A549 (cell line): ENCODE data around the gene NEUROD4. TPM values are rescaled to one million over a fixed set of nuclear protein-coding genes. Genes with fewer than 3 reads are reported as not detected.

Source experiments
- ATAC-seq, 2 experiments: fragments of 200-7000 bp in 1 of 2; fragments of >200 bp in 1 of 2; cut with Nextera tagmentation in 1 of 2; cut with Tn5 transposase in 1 of 2; 3 replicates each; pipeline versions ENCODE4 v1.8.0 to v1.9.1; 2018 to 2020; ENCODE audit warnings: mild to moderate bottlenecking in 1 of 2, moderate library complexity in 1 of 2
- CTCF ChIA-PET: fragments of 300-600 bp; sonication (Branson Sonifier 250); formaldehyde crosslinking; extraction: SDS; loops from one replicate; lab custom pipeline; 2021; ENCODE audit warnings: antibody characterized with exemption, inconsistent platforms; lab: Yijun Ruan, JAX
- POLR2A ChIA-PET: fragments of 350-600 bp; formaldehyde crosslinking; extraction: SDS; loops from one replicate; lab custom pipeline; 2021; ENCODE audit warnings: antibody characterized with exemption, inconsistent platforms; lab: Yijun Ruan, JAX
- DNase-seq, 2 experiments: peaks; one replicate each; pipeline versions ENCODE4 v3.0.0 to v3.0.0-alpha.2; 2011 to 2016; ENCODE audit warnings: low read depth in 1 of 2, low spot score in 1 of 2
- FAIRE-seq: peaks from 2 replicates; lab custom pipeline; 2011; peaks lifted over from hg19 to GRCh38; lab: Jason Lieb, UNC
- H3K27ac ChIP-seq, 2 experiments: fragments of >200 bp; sonication (Bioruptor Twin); formaldehyde crosslinking; 3 replicates each; pipeline ENCODE4 v1.5.1; 2016 to 2017
- H3K4me1 ChIP-seq: fragments of >200 bp; sonication (Bioruptor Twin); formaldehyde crosslinking; 3 replicates; pipeline ENCODE4 v1.6.1; 2016
- H3K4me2 ChIP-seq: fragments of >200 bp; sonication (Bioruptor Twin); formaldehyde crosslinking; 3 replicates; pipeline ENCODE4 v1.6.1; 2016
- H3K4me3 ChIP-seq: fragments of >200 bp; sonication (Bioruptor Twin); formaldehyde crosslinking; 3 replicates; pipeline ENCODE4 v1.5.1; 2016
- H3K9me3 ChIP-seq: fragments of >200 bp; sonication (Bioruptor Twin); formaldehyde crosslinking; 3 replicates; pipeline ENCODE4 v1.6.1; 2016
- ATOH8 ChIP-seq: fragments of 250-450 bp; sonication (Bioruptor Pico); IDR thresholded peaks from 2 replicates; pipeline ENCODE4 v1.5.0; 2020; ENCODE audit warnings: low read depth, mild to moderate bottlenecking, moderate library complexity
- BCL3 ChIP-seq: fragments of >200 bp; sonication (Bioruptor Twin); formaldehyde crosslinking; IDR thresholded peaks from 3 replicates; pipeline ENCODE4 v1.6.1; 2016
- CEBPB ChIP-seq, 2 experiments: fragments of >200 bp in 1 of 2; sonication (Bioruptor Twin) in 1 of 2; formaldehyde crosslinking in 1 of 2; IDR thresholded peaks; 2 replicates each; pipeline ENCODE4 v1.6.1; 2012 to 2016
- CHD2 ChIP-seq: fragments of 150-350 bp; IDR thresholded peaks from 2 replicates; pipeline ENCODE4 v1.6.1; 2014; ENCODE audit warnings: low read length; ENCODE audit not compliant: partially characterized antibody
- ELK1 ChIP-seq: fragments of 150-350 bp; IDR thresholded peaks from 2 replicates; pipeline ENCODE4 v1.6.1; 2014; ENCODE audit warnings: low read depth, mild to moderate bottlenecking, low read length
- ESRRA ChIP-seq: fragments of 150-350 bp; IDR thresholded peaks from 2 replicates; pipeline ENCODE4 v1.6.1; 2014; ENCODE audit warnings: mild to moderate bottlenecking, low read length, borderline replicate concordance
- FOSB ChIP-seq: fragments of 250-450 bp; sonication (Bioruptor Pico); IDR thresholded peaks from 2 replicates; pipeline ENCODE4 v1.5.0; 2020; ENCODE audit warnings: mild to moderate bottlenecking, moderate library complexity
- GATA3 ChIP-seq: IDR thresholded peaks from 2 replicates; pipeline ENCODE4 v1.6.1; 2012; ENCODE audit warnings: borderline replicate concordance
- HMGXB4 ChIP-seq: fragments of 250-450 bp; sonication (Bioruptor Pico); IDR thresholded peaks from 2 replicates; pipeline ENCODE4 v1.5.0; 2021; ENCODE audit warnings: mild to moderate bottlenecking, moderate library complexity, borderline replicate concordance
- HOXA7 ChIP-seq: fragments of 250-450 bp; sonication (Bioruptor Pico); IDR thresholded peaks from 2 replicates; pipeline ENCODE4 v1.5.0; 2020; ENCODE audit warnings: mild to moderate bottlenecking, moderate library complexity
- MAFK ChIP-seq: fragments of 450-650 bp; IDR thresholded peaks from 2 replicates; pipeline ENCODE4 v1.6.1; 2014; ENCODE audit not compliant: partially characterized antibody
- MAX ChIP-seq: IDR thresholded peaks from 2 replicates; pipeline ENCODE4 v1.6.1; 2012
- NFE2L2 ChIP-seq: fragments of 150-350 bp; conservative IDR thresholded peaks from 2 replicates; pipeline ENCODE4 v1.6.1; 2014; ENCODE audit warnings: low read length
- NPAS2 ChIP-seq: fragments of 250-450 bp; sonication (Bioruptor Pico); IDR thresholded peaks from 2 replicates; pipeline ENCODE4 v1.8.0; 2022; ENCODE audit warnings: mild to moderate bottlenecking, moderate library complexity, borderline replicate concordance
- NR3C1 ChIP-seq: fragments of >200 bp; sonication (Bioruptor Twin); formaldehyde crosslinking; IDR thresholded peaks from 3 replicates; pipeline ENCODE4 v1.6.1; 2017
- POLR2AphosphoS2 ChIP-seq: conservative IDR thresholded peaks from 2 replicates; pipeline ENCODE4 v1.6.1; 2012; ENCODE audit warnings: low read length, improper control_type of control experiment, inconsistent platforms
- SMC3 ChIP-seq: fragments of >200 bp; sonication (Bioruptor Twin); formaldehyde crosslinking; IDR thresholded peaks from 3 replicates; pipeline ENCODE4 v1.6.1; 2018; ENCODE audit warnings: inconsistent platforms
- SREBF2 ChIP-seq: fragments of 450-650 bp; IDR thresholded peaks from 2 replicates; pipeline ENCODE4 v1.6.1; 2014; ENCODE audit warnings: mild to moderate bottlenecking, moderate library complexity
- TFCP2L1 ChIP-seq: fragments of 250-450 bp; sonication (Bioruptor Pico); IDR thresholded peaks from 2 replicates; pipeline ENCODE4 v1.5.0; 2021; ENCODE audit warnings: mild to moderate bottlenecking
- ZNF302 ChIP-seq: fragments of 250-450 bp; sonication (Bioruptor Pico); IDR thresholded peaks from 2 replicates; pipeline ENCODE4 v1.9.0; 2021; ENCODE audit warnings: inconsistent platforms, mild to moderate bottlenecking, moderate library complexity
- ZSCAN20 ChIP-seq: fragments of 250-450 bp; sonication (Bioruptor Pico); IDR thresholded peaks from 2 replicates; pipeline ENCODE4 v1.8.0; 2022; ENCODE audit warnings: mild to moderate bottlenecking, moderate library complexity
- WGBS: methylation state at CpG from one replicate; pipeline ENCODE4 v1.1.6; 2017; ENCODE audit errors: missing lambda C conversion rate; 5-methylcytosine and 5-hydroxymethylcytosine counted together
- polyA plus RNA-seq, 4 experiments: library from polyadenylated mRNA; depleted of rRNA in 3 of 4; stranded (reverse); fragments of >200 nt; fragmentation: RNase III in 1 of 4; extraction: RNeasy Plus Mini Kit Qiagen cat#74134 plus additional on column Dnase treatment in 1 of 4; gene quantifications; 2 replicates in 3 of 4; 3 replicates in 1 of 4; pipeline ENCODE4 v1.2.3, GENCODE V29; 2011 to 2017

Gene NEUROD4
- polyA plus RNA-seq, 2 of the 4 experiments (the other 2 are of a cell fraction) = not detected

GRCh38 chr12:55061024-55061423 lies 41.2 kb downstream of the NEUROD4 start (continued):
- no peak for TF ChIP-seq ESRRA
- TF ChIP-seq BCL3 = no peak
- TF ChIP-seq ZSCAN20 = no peak
- TF ChIP-seq, all 56 proteins: peak for 0

- ATAC-seq (no peak), FAIRE-seq (no peak), DNase-seq (no peak)
- H3K27ac ChIP-seq = no peak overlapping the region
- ChIA-PET POLR2A (no interaction called here), CTCF (interaction anchor here (2.2 to 18.8 kb wide), 2 partner anchors 9 to 67 kb away, joined by 12 to 268 read pairs; no protein-coding TSS in a partner anchor)
- no peak overlapping the region for H3K4me3 ChIP-seq
- no peaks in the 10 kb centered on the region for H3K4me1 ChIP-seq
- 4% methylated on average over 2 of the region's 2 CpGs for WGBS
- TF ChIP-seq ZSCAN20 (no peak), FOSB (CRISPR knock-in tag) (no peak), SMC3 (no peak), NFE2L2 (no peak), GATA3 (no peak), HOXA7 (CRISPR knock-in tag) (no peak), NR3C1 (no peak), CHD2 (no peak), POLR2AphosphoS2 (no peak), ELK1 (no peak)
- H3K4me2 ChIP-seq = no peak overlapping the region
- no peaks in the 10 kb centered on the region for H3K9me3 ChIP-seq
Measured at GRCh38 chr12:55063291-55063690, 43.5 kb downstream of the NEUROD4 start.

- ChIA-PET CTCF (interaction anchor here (0.7 to 18.8 kb wide), 3 partner anchors 23 to 316 kb away, joined by 3 to 268 read pairs (median 4); no protein-coding TSS in a partner anchor), POLR2A (no interaction called here)
- no peak overlapping the region for H3K4me2 ChIP-seq
- no peak for ATAC-seq
- no peak for DNase-seq
- no peak for TF ChIP-seq CEBPB (IDR thresholded peaks at IDR 0.05)
- no peak for FAIRE-seq
- no peak overlapping the region for H3K4me3 ChIP-seq
- no peak overlapping the region for H3K27ac ChIP-seq
- 21% methylated on average over 4 of the region's 4 CpGs for WGBS
- no peaks in the 10 kb centered on the region for H3K9me3 ChIP-seq
- no peaks in the 10 kb centered on the region for H3K4me1 ChIP-seq
Measured at GRCh38 chr12:55065535-55065934, 45.8 kb downstream of the NEUROD4 start.

- H3K27ac ChIP-seq = no peak overlapping the region
- no peaks in the 10 kb centered on the region for H3K9me3 ChIP-seq
- 26% methylated on average over 8 of the region's 8 CpGs for WGBS
- ATAC-seq (no peak), FAIRE-seq (no peak), DNase-seq (no peak)
- no peak for TF ChIP-seq CEBPB (IDR thresholded peaks at IDR 0.05)
- TF ChIP-seq ESRRA = no peak
- TF ChIP-seq SREBF2 = no peak
- no peak for TF ChIP-seq MAX
- no peak for TF ChIP-seq ZSCAN20
- TF ChIP-seq HMGXB4 (CRISPR knock-in tag) = no peak
- no peak for TF ChIP-seq NPAS2 (CRISPR knock-in tag)
- TF ChIP-seq MAFK = no peak
- TF ChIP-seq ZNF302 = no peak
- no peak for TF ChIP-seq TFCP2L1
- TF ChIP-seq ATOH8 (CRISPR knock-in tag) = no peak
- H3K4me2 ChIP-seq = no peak overlapping the region
- POLR2A ChIA-PET = no interaction called here
- CTCF ChIA-PET = interaction anchor here (0.8 to 18.8 kb wide), 16 partner anchors 10 to 552 kb away, joined by 3 to 268 read pairs (median 4); no protein-coding TSS in a partner anchor
- no peak overlapping the region for H3K4me3 ChIP-seq
- H3K4me1 ChIP-seq = no peaks in the 10 kb centered on the region
Measured at GRCh38 chr12:55067701-55068100, 47.9 kb downstream of the NEUROD4 start.
